ENCODE results near the gene SYTL3.

GRCh38 chr6:158609455-158610155 is 40.2 kb upstream of the SYTL3 start:
- TF ChIP-seq POLR2AphosphoS5 (IDR thresholded peaks at IDR 0.05; ENCODE audit: low read depth, low read length) (no peak), POLR2A (IDR thresholded peaks at IDR 0.05; ENCODE audit: low read depth, low read length) (no peak), TAF1 (IDR thresholded peaks at IDR 0.05; ENCODE audit: low read depth, low read length) (no peak)
